GM21360 (cell line): Measurements from ENCODE around the gene PNCK.
"Not testable (repeated sequence)": the region's sequence is repeated elsewhere in the genome, so short reads cannot be mapped to it uniquely, and the experiment has no call there.

Experiments
- ATAC-seq: cut with Tn5 transposase; IDR thresholded peaks from one replicate; pipeline ENCODE4 v1.9.1; 2021; ENCODE audit warnings: mild to moderate bottlenecking, moderate library complexity; ENCODE audit not compliant: unreplicated experiment

PNCK gene

DNA sequence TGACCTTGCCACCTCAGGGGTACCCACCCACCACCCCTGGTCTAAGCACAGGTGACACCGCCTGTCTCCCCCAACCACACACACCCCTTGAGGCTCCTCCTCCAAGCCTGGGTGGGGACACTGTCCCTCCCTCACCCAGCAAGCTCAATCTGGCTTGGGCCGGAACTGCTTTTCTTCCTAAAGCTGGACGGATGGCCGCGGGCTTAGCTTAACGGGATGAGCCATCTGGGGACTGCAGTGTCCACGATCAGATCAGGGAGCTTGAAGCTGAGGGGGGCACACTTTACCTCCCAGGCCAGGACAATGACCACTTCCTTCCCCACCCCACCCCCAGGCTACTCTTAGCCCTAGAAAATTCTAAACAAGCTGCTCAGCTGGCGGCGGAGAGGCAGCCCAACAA is 13.1 kb upstream of the PNCK start:
- ATAC-seq, result no peak

- ATAC-seq, result no peak
Observed at GRCh38 chrX:153685751-153686696, 12.4 kb upstream of the PNCK start.

GRCh38 chrX:153685156-153685536 is 11.5 kb upstream of the PNCK start:
- ATAC-seq, result no peak

GRCh38 chrX:153684467-153685155 is 11.0 kb upstream of the PNCK start:
- ATAC-seq, result no peak

DNA sequence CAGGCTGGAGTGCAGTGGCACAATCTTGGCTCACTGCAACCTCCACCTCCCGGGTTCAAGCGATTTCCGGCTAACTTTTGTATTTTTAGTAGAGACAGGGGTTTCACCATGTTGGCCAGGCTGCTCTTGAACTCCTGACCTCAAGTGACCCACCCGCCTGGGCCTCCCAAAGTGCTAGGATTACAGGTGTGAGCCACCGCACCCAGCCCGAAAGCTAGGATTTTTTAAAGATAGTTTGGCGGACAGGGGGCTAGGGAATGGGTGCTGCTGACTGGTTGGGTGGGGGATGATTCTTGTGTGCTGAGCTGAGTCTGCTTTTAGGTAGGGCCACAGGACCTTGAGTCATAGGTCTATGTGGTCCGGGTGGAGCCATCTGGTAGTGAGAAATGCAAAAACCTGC is 9.9 kb upstream of the PNCK start:
- not testable (repeated sequence) for ATAC-seq

DNA sequence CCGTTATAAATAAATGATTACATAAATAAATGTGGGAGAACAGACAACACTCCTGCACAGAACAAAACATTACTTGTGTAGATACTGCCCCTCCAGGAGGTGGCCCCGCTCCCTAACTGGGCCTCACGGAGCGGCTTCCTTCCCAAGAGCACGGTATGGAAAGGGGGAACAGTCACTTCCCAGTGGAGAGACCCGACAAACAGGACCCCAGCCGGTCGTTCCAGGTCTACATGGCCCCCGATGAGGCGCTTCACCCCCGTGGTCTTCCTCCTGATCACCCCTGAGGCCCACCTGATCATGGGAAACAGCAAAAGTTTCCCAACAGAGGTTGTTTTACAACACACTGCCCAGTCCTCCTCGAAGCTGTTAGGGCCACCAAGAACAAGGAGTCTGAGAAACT is 7.6 kb upstream of the PNCK start:
- no peak for ATAC-seq

DNA sequence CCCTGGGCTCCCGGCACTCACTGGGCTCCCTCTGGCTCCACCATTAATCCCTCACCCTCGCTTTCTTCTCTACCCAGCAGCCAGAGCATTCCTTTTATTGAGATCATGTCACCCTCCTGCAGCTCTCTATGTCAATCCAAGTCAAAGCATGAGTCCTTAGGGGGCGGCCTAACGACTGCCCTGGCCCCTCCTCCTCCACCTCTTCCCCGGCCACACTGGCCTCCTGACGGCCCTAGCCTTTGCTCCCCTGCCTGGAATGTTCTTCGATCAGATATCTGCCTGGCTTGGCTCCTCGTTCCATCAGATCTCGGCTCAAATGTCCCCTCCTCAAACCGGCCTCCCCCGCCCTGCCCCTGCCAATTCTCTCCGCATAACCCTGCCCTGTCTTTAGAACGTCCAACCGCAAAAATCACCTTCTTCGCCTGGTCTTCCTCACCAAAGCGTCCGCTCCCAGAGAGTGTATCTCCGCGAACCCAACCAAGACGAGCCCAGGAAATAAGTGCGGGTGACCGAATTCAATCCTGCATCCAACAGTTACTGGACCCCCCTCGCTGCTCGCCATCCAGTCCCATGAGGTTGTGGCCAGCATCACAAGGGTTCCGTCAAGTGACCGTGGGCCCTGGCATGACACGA is 722 bp upstream of the PNCK start:
- ATAC-seq, result no peak

- no peak for ATAC-seq
Observed at GRCh38 chrX:153672531-153673427, 834 bp downstream of the PNCK start.

DNA sequence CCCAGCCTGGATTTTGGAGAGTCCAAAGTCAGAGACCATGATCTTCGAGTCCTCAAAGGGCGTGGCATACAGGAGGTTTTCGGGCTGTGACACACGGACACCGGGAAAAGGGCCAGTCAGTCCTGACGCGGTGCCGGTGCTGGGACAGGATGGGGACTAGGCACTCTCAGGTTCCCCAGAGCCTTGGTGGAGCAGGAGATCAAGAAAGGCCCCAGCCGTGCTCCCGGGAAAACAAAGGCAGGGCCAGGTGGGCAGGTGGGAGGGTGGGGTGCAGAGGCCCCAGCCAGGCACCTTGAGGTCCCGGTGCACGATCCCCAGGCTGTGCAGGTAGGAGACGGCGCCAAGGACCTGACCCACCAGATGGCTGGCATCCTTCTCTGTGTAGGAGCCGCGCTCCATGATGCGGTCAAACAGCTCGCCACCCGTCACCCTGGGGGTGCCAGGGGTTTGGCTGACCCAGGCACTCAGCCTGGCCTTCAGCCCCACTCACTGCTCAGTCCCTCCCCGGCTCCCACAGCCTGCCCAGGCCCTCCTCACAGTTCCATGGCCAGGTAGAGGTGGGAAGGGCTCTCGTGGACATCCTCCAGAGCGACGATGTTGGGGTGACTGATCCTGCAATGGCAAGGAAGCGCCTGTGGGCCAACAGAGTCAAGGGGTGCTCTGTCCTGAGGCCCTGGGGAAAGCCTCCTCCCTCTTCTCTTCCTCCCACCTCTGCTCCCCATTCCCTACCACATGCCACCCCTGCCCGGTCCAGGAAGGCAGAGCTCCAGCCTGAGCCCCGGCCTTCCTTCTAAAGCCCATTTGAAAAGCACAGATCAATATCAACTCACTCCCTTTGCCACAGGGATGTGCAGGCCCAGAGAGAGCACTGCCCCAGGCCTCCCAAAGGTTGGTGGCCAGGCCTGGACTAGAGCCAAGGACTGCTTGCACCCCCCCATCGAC is 1.8 kb downstream of the PNCK start:
- ATAC-seq, result no peak

GRCh38 chrX:153670748-153671588 is 2.6 kb downstream of the PNCK start:
- ATAC-seq, result no peak

DNA sequence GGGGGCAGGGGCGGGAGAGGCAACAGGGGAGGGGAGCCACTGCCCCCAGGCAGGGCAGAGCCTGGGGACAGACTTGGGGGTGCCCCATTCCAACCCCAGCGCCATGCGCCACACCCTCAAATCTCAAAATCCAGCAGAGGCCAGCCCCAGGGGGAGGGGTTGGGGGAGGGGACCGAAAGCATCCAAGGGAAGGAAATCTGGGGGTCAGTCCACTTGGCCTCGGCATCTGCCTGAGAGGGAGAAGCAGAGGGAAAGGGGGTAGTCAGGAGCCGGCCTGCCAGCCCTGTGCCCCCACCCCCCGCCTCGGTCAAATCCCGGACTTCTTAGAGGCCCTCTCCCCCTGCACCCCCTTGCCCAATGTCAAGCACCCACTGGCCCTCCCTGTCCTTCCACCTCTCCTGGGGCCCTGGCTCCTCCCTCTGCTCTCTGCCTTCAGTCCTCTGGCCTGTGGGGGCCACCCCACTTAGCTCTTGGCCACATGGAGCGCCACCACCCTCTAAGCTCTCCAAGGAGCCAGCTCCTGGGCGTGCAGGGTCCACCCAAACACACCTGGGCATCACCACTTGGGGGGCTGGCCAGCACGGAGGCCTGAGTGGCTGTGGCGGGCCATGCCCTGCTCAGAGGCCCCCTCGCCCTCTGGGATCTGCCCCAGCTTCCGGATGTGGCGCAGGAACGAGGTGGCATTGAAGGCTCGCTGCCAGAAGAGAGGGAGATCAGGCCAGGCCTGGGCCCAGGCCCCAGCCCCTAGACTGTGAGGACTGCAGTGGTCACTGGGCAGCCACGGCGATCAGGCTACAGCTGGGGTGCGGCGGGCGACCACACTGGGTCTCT is 3.5 kb downstream of the PNCK start:
- ATAC-seq, result no peak

DNA sequence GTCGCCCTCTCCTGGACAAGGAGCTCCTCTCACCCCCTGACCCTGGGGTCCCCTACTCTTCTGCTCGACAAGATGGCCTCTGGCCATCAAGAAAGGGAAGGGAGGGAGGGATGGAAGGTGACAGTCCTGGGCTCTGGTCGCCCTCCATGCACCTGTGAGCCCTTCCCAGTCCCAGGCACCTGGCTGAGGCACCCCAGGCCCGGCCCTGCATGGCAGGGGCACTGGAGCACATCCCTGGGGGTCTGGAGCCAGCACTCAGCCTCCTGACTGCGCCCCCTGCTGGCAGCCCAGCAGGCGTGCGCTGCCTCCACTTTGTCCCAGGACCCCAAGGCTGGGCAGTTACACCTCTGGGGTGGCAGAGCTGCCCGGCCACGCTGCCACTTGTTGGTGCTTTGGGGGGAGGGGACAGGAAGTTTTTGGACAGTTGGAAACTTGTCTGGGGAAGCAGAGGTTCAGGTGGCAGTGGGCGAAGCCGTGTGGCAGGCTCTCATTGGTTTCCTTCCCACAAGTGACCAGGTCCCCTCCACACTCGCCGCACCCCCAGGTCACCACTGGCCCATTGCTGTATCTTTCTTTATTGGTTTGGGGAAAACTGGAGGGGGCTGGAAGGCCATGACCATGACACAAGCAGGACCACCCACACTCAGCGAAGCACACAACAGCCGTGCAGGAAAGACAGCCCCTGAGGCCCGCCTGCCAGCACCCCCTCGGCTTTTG is 4.3 kb downstream of the PNCK start:
- no peak for ATAC-seq

DNA sequence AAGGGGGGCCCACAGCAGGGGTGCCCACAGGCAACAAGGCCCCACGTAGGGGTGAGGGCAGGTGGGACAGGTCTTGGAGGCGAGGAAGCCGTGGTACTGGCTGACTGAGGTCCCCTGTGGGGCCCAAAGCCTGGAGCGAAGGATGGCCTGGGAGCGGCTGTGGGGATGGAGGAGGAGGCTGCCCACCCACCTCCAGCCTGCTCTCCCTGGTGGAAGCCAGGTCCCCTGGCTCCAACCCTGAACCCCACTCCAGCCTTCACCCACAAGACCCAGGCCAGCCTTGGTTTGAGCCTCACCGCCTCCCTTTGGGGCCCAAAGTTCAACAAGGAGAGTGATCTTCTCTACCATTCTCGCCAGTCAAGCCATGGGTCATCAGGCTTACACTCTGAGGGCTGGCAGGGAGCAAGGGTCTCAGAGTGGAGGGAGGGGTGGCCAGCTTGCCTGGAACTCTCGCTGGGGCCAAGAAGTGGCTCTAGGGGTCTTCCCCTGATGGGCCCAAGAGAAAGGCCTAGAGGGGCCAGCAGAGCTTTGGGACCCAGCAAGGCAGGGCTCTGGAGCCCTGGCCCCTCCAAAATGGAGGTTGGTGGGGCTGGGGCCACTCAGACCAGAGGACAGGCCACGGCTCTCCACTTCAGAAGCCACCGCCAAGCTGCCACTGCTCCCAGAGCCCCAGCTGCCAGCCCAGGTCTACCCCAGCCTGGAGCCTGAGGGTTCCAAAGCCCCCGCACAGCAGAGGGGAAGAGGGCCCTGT is 5.0 kb downstream of the PNCK start:
- ATAC-seq, result no peak

DNA sequence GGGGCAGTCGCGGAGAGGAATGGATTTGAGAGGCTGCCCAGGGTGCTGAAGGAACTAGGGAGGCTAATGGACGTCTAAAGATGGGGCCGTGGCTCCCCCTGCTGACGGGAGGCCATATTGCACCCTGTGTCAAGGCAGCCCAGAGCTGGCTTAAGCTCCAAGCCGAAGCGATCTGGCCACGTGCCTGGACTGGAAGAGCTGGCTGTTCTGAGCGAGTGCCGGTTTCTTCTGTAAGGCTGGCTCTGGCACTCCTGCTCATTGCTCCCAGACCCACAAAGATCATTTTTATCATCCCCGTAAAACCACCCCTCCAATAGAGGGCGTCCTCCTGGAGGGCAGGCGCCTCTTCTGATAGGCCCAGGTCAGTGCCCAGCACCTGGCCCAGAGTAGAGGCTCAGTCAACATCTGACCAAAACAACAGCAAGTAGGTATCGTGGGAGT is 5.6 kb downstream of the PNCK start:
- ATAC-seq, result no peak

GRCh38 chrX:153667281-153667955 is 6.2 kb downstream of the PNCK start:
- no peak for ATAC-seq

DNA sequence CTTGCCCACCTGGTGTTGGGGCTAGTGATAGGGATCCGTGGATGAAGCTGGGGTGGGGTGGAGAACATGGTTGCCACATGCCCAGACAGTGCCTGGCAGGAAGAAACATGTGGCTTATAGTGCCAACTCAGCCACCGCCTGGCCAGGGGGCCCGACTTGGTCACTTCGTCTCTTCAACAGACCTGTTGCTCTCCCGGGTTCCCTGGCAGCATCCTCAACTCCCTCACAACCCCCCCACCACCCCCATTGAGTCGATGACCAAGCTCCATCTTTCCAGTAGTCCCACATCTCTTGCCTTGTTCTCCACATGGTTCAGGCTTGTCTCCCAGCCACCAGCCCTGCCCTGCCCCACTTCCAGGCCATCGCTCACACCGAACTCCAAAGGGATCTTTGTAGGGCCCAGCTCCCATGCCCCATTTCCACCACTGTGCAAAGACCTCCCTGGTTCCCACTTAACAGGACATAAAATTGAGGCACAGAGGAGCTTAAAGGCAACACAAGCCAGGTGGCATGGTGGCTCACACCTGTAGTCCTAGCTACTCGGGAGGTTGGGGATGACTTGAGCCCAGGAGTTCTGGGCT is 7.8 kb downstream of the PNCK start:
- ATAC-seq, result no peak
